Peyer's patch (tissue), 4 donors: ENCODE results near the gene CELSR1.

Experiments
- POLR2A ChIP-seq, 2 donors: fragments of 450-650 bp; IDR thresholded peaks; one replicate each; pipeline ENCODE4 v1.5.1; 2017; ENCODE audit warnings: antibody characterized with exemption in 2 of 2, mild to moderate bottlenecking in 2 of 2, moderate library complexity in 2 of 2
- TF ChIP-seq, protein P1 (sequence below), 6 experiments: fragments of 450-650 bp in 4 of 6; fragments of 200-600 bp in 2 of 6; sonication (generic) in 1 of 6; IDR thresholded peaks; one replicate each; pipeline ENCODE4 v1.5.1; 2017 to 2019; ENCODE audit warnings: antibody characterized with exemption in 6 of 6, mild to moderate bottlenecking in 3 of 6, moderate library complexity in 1 of 6

DNA sequence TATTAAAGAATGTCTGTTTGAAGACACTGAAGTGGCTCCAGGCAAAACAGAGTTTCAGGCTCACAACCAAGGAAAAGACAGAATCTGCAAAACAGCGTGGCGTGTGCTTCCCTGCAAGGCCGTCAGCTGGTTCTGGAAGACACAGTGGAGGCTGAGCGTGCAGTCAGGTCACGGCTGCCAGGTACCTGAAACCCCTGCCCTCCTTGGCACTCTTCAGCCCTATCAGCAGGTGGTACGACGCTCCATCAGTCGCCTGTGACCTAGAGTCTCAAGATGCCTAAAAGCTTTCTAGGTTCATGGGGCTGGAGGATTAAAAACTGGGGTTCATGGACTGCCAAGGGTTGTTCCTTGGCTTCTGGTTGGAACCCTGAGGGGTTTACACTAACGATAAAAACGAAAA is 136.1 kb downstream of the CELSR1 start:
- TF ChIP-seq POLR2A (IDR thresholded peaks at IDR 0.05), result no peak
- TF ChIP-seq, protein P1, sequence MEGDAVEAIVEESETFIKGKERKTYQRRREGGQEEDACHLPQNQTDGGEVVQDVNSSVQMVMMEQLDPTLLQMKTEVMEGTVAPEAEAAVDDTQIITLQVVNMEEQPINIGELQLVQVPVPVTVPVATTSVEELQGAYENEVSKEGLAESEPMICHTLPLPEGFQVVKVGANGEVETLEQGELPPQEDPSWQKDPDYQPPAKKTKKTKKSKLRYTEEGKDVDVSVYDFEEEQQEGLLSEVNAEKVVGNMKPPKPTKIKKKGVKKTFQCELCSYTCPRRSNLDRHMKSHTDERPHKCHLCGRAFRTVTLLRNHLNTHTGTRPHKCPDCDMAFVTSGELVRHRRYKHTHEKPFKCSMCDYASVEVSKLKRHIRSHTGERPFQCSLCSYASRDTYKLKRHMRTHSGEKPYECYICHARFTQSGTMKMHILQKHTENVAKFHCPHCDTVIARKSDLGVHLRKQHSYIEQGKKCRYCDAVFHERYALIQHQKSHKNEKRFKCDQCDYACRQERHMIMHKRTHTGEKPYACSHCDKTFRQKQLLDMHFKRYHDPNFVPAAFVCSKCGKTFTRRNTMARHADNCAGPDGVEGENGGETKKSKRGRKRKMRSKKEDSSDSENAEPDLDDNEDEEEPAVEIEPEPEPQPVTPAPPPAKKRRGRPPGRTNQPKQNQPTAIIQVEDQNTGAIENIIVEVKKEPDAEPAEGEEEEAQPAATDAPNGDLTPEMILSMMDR (IDR thresholded peaks at IDR 0.05), result no peak
